HG03103 (cell line): Measurements from ENCODE around the gene FBP1.
"Not testable (repeated sequence)": the region's sequence is repeated elsewhere in the genome, so short reads cannot be mapped to it uniquely, and the experiment has no call there.

Experiments used
- ATAC-seq: cut with Tn5 transposase; IDR thresholded peaks from one replicate; pipeline ENCODE4 v1.9.1; 2021; ENCODE audit warnings: low read depth; ENCODE audit not compliant: unreplicated experiment

The FBP1 gene

GRCh38 chr9:94623253-94623652 is 16.1 kb downstream of the FBP1 start:
- ATAC-seq: no peak

DNA sequence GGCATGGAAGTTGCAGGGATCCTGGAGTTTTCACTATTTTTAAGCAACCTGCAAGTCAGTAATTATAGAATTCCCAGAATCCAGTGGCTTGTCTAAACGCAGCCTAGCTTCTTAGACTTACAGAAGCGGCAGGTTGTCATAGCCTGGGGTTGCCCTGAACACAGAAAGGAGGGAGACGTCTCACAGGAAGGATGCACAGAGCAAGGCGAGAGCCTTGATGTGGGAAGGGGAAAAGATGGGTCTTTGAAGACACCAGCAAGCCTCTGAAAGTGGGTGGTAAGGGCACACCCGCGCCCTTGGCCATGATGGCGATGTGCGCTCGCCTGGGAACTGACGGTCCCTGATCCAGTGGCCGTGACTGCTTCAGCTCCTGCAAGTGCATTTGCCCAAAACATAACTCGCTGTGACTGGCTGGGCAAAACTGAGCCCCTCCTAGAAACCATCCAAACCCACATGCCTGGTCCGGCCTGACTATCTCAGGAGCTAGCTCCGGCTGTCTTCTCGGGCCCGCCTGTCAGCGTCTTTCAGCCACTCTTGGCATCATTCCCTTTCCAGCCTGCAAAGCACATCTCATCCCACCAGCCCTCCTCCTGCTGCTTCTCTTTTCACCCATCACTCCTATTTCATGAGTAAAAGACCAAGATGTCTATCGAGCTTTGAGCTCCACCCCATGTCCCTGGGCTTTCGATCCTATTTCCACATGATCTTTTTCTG is 17.1 kb downstream of the FBP1 start:
- ATAC-seq: no peak

- ATAC-seq: no peak
Measured at GRCh38 chr9:94619026-94619425, 20.3 kb downstream of the FBP1 start.

- ATAC-seq: no peak
Measured at GRCh38 chr9:94613003-94613402, 26.3 kb downstream of the FBP1 start.

DNA sequence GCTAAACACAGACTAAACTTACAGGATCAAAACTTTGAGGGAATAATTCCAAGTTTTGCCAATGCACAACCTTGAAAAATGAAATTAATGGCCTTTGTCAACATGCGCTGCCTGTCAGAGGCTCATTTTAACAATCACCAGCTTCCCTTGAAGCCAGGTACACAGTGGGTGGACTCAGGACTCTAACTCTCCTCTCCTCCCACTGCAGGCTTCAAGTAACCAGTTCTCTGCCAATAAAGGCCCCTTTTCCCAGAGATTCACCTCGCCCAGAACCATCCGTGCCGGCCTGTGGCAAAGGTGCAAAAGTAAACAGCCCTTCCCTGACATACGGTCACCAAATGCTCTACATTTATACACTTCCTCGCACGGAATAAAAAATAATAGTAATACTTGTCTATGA is 27.2 kb downstream of the FBP1 start:
- no peak for ATAC-seq

DNA sequence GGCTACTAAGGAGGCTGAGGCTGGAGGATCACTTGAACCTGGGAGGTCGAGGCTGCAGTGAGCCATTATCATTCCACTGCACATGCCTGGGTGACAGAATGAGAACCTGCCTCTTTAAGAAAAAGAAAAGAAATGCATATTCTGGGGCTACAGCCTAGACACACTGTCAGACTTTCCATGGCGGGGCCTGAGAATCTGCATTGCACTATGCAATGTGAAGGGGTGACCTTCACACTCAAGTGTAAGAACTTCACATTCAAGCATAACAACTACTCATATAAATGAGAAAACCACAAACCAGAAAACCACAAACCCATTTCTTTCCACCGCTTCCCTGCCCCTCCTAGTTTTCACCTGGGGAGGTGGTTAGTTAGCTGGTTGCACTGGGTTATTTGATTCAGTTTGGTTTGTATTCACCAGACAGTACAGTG is 27.7 kb downstream of the FBP1 start:
- ATAC-seq: no peak

DNA sequence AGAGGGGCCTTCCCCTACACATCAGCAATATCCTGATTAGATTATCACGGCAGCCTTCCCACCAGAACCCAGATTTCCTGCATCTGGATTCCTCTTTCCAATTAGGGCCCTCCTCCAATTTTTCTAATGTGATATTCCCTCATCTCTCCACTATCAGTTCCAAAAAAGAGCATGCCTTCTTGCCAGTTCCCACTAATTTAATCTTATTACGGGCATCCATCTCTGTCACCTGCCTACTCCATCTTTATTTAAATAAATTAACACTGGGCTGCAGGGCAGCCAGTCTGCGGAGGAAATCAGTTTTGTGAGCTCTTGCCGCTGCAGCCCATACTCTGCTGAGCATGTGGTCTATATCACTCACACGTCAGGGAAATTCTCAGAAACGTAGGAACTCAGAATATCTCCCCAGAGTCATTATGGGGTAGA is 29.1 kb downstream of the FBP1 start:
- ATAC-seq: no peak

- ATAC-seq: no peak
Measured at GRCh38 chr9:94607423-94607691, 32.0 kb downstream of the FBP1 start.

DNA sequence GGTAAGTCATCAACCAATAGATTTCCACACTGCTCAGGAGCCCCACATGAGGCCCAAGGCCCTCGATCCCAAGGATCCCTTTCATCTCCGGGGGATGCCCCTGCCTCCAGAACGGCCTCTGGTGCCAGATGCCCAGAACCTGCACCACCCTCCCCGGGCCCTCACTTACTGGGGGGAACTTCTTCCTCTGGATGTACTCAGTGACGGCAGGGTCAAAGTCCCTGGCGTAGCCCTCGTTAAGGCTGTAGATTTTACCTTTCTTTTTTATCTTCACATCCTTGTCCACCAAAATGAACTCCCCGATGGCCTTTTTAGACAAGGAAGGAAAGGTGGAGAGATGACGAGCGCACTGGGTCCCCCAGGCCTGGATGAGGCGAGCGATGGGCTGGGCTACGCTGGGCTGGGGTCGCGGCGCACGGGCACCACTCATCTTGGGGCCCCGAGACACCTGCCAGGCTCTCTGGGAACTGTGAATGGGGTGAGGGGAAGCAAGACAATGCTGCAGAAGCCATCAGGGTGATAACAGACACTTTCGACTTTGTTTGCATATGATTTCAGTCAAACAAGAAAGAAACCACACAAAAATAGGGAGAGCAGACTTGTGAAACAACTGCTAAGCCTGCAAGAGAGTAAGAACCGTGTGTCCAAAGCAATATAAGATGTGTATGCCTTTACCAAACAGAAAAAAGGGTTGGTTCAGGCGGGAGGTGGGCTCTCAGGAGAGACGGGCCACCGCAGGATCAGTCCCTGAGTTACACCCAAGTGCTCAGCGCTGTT is 32.5 kb downstream of the FBP1 start:
- ATAC-seq: no peak

GRCh38 chr9:94603259-94604160 is 35.8 kb downstream of the FBP1 start:
- no peak for ATAC-seq

DNA sequence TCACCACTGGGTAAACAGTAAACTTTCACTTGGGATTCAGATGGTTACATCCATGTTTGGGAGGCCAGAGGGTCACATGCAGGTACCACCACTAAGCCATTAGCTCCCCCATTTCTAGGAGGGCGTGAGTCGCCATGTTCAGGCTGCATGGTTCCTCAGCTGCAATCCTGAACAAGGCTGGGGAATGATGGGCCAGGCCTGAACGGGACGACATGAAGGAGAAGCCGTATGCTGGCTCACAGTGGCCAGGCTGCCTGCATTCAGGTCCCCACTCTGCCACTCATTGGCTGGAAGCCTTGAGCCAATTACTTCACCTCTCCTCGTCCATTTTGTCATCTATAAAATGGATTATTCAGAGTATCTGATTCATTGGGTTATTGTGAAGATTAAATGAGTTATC is 36.7 kb downstream of the FBP1 start:
- ATAC-seq: no peak

DNA sequence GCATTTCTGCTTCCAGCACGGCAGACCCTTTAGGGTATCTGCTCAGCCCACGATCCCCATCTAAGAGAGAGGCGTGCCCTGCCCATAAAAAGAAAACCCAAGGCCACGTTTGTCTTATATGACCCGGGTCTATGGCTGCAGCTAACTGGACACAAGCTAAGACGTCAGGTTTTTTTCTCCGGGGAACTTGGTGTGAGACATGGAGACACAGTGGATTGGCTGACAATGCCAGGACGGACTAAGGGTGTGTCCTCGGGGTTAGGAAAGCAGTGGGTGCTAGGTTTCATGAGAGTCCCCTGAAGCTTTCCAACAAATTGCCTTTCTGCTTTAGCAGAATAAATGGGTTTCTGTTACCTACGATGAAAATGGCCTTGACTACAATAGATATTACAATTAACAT is 38.6 kb downstream of the FBP1 start:
- ATAC-seq: no peak

DNA sequence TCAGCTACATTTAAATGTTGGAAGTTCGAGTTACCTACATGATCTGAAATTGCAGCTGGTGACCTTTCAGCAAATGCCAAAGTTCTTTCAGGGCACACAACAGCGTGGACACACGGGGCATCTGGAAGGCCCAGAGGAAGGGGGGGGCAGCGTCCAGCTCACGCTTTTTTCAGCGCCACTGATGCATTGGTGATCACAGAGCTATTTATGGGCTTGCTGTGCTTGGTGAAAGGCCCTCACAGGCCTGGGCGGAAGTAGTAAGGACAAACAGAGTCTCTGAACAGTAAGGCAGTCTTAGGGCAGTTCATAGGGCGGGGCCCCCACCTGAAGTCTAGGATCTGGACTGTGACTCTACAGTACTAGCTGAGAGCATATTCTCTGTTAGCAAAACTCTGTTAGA is 39.1 kb downstream of the FBP1 start:
- no peak for ATAC-seq

- ATAC-seq: no peak
Measured at GRCh38 chr9:94599102-94599501, 40.2 kb downstream of the FBP1 start.

DNA sequence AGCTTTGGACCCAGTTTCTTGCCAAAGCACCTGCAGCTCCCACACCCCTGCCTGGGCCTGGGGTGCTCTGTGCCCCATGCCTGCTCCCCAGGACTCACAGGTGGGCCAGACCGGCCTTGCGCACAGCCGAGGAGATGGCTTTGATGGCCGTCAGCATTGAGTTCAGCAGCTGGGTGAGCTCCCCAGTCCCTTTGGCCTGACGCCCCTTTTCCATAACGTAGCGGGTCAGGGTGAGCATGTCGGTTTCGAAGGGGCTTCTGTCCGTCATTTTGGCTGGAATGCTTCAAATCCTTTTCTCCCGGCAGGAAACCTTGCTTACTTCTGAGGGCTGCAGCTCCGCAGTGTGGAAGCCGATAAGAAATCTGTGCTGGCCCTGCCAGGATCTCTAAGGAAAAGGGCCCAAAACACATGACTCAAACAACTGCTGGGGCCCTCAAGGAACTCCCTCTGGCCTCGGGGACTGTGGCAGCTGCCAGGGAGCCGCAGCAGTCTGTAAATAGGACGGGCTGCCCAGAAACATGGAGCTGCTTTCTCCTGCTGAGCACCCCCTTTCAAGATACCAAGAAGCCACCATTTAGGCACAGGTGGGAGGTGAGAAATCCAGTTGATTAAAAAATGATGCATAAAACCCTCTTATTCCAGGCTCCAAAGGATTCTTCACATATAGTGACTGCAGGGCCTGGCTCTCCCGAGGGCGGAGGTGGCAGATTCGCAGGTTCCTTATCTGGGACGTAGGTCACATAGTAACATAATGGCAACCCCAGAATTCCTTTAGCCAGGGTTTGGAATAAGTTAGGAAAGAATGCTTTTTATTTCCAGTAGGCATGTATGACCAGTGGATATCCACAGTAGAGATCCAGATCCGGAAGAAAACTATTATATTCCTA is 45.6 kb downstream of the FBP1 start, which contains the start of gene FBP2:
FBP2 (minus strand) TSS at position 366 of the 887 bp plus-strand sequence; CDS start at position 268, 98 bp downstream.
- no peak for ATAC-seq

DNA sequence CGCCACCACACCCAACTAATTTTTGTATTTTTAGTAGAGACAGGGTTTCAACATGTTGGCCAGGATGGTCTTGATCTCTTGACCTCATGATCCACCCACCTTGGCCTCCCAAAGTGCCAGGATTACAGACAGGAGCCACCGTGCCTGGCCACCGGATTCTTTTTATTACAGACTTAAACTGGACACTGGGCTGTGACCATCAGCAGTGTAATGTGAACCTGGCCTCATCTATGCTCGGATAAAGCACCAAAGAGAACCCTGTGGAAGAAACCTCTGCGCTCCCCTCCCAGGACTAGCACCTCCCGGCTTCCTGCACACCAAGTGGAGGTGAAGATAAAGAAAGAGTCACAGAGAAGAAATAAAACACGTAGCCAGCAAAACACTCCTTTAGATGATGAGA is 46.6 kb downstream of the FBP1 start:
- not testable (repeated sequence) for ATAC-seq

GRCh38 chr9:94591876-94592275 is 47.4 kb downstream of the FBP1 start:
- ATAC-seq: no peak

- not testable (repeated sequence) for ATAC-seq
Measured at GRCh38 chr9:94591046-94591545, 48.2 kb downstream of the FBP1 start.

DNA sequence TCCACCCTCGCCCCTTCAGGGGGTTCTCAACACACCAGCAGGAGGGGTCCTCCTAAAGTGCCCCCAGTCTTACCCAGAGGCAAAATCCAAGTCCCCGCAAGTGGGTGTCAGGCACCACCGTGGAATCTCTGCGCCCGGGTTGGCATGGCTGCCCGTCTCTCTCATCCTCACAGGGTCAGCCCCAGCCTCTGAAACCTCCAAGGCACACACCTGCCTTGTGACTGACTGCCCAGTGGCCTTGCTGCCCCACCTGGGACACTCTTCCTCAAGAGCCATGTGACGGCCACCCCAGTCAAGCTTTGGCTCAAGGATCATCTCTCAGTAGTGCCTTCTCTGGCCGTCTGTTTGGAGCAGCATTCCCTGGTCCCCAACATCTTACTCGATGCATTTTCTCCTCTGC is 50.6 kb downstream of the FBP1 start:
- no peak for ATAC-seq

DNA sequence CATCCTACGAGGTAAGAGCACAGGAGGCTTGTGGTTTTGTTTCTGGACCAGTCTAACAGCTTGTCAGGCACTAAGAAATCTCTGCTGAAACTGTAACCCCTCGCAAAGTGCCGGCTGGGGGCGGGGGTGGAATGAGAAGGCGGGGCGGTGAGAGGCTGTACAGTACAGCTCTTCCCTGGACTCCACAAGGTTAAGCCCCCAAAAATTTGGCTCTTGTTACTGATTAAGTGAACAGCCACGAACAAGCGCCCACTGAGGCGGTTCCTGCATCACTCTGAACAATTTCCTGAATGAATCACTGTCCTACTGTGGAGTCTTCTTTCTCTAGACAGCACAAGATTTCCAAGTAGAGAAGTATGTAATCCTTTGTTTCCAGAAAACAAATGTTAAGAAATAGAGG is 52.5 kb downstream of the FBP1 start:
- ATAC-seq: no peak
